Measurements from ENCODE around the gene SLC7A5. TPM values are rescaled to one million over a fixed set of nuclear protein-coding genes. Genes with fewer than 3 reads are reported as not detected.

Gene SLC7A5
- polyA plus RNA-seq, 4 donors, result 3.6 to 82.2 (median 8.6) TPM

DNA sequence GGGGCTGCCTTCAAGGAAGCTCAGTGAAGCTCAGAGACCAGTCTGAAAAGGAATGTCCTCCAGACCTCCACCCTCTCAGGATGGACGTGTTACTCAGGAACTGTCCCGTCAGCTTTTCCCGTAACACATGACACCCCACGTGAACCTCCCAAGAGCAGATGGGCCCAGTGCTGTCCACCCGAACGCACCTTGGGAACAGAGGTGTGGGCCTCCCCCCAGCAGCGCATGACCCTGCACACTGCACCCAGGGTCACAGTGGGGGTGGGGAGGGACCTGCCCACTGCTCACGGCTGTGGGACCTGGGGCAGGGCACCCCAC lies 21.9 kb downstream of the SLC7A5 start:
- WGBS, 3 donors, result 55 to 82% (median 75%) methylated on average over 8 of the region's 8 CpGs
- H3K4me3 ChIP-seq (ENCODE audit: low read depth in 1 of 3, low read length in 3 of 3), result no peak overlapping the region

DNA sequence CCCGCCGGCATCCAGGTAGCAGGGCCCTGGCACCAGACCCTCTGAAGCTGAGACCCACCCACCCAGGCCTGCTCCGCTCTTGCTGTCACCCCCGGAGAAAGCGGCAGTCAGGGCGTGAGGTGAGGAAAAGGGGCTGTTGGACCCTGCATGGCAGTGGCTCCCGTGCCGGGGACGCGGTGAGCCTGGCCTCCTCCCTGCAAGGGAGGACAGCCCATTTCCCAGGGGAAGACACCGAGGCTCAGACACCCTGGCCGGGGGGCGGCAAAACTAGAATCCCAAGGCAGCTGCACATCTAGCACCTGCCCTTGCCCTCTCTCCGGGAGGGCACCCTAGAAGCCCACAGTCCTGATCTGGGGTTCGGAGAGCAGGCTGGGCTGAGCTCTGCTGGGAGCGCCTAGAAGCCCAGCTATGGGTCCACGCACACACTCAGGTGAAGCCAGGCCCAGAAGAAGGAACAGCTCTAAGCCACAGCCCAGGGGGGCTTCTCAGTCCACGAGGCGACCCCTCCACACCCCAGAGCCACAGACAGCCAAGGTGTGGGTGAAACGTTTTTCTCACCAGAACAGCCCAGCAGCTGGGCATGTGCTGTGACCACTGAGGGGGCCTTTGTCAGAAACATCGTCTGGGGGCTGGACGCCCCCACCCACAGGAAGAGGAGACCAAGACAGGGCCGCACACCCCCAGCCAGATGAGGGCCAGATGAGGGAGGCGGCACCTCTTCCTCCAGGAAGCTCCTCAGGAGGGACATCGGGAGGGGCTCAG lies 22.4 kb downstream of the SLC7A5 start:
- Histone ChIP-seq H3K36me3 (ENCODE audit: control insufficient read depth in 3 of 3, insufficient read depth in 2 of 3, low read depth in 1 of 3, low read length in 3 of 3) (peaks cover 0 to 85% (median 4%) of the 10 kb centered on the region in 3 donors), H3K27ac (ENCODE audit: low read depth in 1 of 3, low read length in 2 of 3) (peak overlapping the region in 1 of 3 donors; percentile 73), H3K4me3 (ENCODE audit: low read depth in 1 of 3, low read length in 3 of 3) (no peak overlapping the region), H3K9me3 (ENCODE audit: control insufficient read depth in 2 of 2, insufficient read depth in 1 of 2, low read depth in 1 of 2, low read length in 1 of 2) (no peaks in the 10 kb centered on the region), H3K27me3 (ENCODE audit: control insufficient read depth in 3 of 3, insufficient read depth in 3 of 3, low read length in 3 of 3) (no peaks in the 10 kb centered on the region), H3K4me1 (ENCODE audit: control insufficient read depth in 3 of 3, insufficient read depth in 2 of 3, low read depth in 1 of 3, low read length in 2 of 3) (peaks cover 2 to 80% (median 3%) of the 10 kb centered on the region in 3 donors)
- DNase-seq (no peak), FAIRE-seq (no peak)
- WGBS, 3 donors, result 80 to 87% (median 83%) methylated on average over 22 to 25 of the region's 25 CpGs

More for the DNA sequence above, 21.9 kb downstream of the SLC7A5 start:
- DNase-seq, result peak in 1 of 2 donors; percentile 47
- Histone ChIP-seq H3K36me3 (ENCODE audit: control insufficient read depth in 3 of 3, insufficient read depth in 2 of 3, low read depth in 1 of 3, low read length in 3 of 3) (peaks cover 0 to 85% (median 4%) of the 10 kb centered on the region in 3 donors), H3K27ac (ENCODE audit: low read depth in 1 of 3, low read length in 2 of 3) (peak overlapping the region in 2 of 3 donors; percentile 73 to 74), H3K27me3 (ENCODE audit: control insufficient read depth in 3 of 3, insufficient read depth in 3 of 3, low read length in 3 of 3) (no peaks in the 10 kb centered on the region), H3K9me3 (ENCODE audit: control insufficient read depth in 2 of 2, insufficient read depth in 1 of 2, low read depth in 1 of 2, low read length in 1 of 2) (no peaks in the 10 kb centered on the region), H3K4me1 (ENCODE audit: control insufficient read depth in 3 of 3, insufficient read depth in 2 of 3, low read depth in 1 of 3, low read length in 2 of 3) (peaks cover 2 to 80% (median 3%) of the 10 kb centered on the region in 3 donors)
- FAIRE-seq, result no peak

DNA sequence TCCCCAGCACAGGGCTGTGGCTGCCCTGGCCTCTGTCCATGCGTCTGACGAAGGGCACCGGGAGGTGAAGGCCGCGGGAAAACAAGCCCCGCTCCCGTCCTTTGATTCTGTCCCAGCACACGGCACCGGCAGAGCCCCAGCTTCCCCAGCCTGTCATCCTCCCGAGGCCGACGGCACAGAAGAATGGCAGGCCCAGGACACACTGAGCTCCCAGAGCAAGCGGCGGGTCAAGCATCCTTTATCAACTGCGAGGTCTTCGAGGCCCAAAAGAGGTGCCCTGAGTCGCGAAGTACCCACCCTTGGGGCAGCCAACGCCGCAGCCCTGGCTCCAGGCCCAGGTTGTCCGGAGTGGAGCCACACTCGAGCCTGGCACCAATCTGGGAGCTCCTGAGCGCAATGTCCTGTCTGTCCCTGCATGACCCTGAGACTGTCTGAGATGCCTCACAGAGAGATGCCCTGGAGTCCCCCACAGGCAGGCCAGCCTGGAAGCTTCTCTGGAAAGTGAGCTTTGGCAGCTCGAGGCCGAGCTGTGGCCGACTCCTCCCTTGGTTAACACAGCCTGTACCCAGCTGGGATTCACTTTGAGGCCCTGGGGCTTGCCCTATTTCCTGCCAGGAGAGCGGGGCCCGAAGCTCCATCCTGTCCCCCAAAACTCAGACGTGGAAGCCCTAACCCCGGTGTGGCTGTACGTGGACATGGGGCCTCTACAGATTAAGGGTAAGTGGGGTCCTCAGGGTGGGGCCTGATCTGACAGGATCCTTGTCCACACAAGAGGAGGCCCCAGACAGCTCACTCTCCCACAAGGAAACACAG lies 23.3 kb downstream of the SLC7A5 start:
- no peaks in the 10 kb centered on the region for H3K27me3 ChIP-seq (ENCODE audit: control insufficient read depth in 3 of 3, insufficient read depth in 3 of 3, low read length in 3 of 3)
- no peak overlapping the region for H3K4me3 ChIP-seq (ENCODE audit: low read depth in 1 of 3, low read length in 3 of 3)
- H3K9me3 ChIP-seq (ENCODE audit: control insufficient read depth in 2 of 2, insufficient read depth in 1 of 2, low read depth in 1 of 2, low read length in 1 of 2), result no peaks in the 10 kb centered on the region
- DNase-seq (no peak), FAIRE-seq (no peak)
- peaks cover 0 to 85% (median 2%) of the 10 kb centered on the region in 3 donors for H3K36me3 ChIP-seq (ENCODE audit: control insufficient read depth in 3 of 3, insufficient read depth in 2 of 3, low read depth in 1 of 3, low read length in 3 of 3)
- no peak overlapping the region for H3K27ac ChIP-seq (ENCODE audit: low read depth in 1 of 3, low read length in 2 of 3)
- WGBS, 3 donors, result 77 to 84% (median 81%) methylated on average over 29 to 31 of the region's 31 CpGs
- H3K4me1 ChIP-seq (ENCODE audit: control insufficient read depth in 3 of 3, insufficient read depth in 2 of 3, low read depth in 1 of 3, low read length in 2 of 3), result peaks cover 2 to 88% (median 3%) of the 10 kb centered on the region in 3 donors

DNA sequence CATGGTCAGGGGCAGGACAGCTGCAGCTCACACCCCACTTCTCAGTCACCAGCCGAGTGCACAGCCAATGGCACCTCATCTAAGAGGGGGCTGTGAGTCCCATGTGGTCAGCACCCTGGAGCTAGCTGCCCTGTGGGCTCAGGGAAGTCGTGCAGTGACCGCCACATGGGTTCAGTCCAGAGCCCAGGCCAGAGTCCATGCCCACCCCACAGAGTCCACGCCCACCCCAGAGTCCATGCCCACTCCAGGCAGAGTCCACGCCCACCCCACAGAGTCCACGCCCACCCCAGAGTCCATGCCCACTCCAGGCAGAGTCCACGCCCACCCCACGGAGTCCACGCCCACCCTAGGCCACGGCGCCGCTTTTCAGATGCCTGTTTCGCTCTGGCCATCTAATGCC lies 24.1 kb downstream of the SLC7A5 start:
- Histone ChIP-seq H3K9me3 (ENCODE audit: control insufficient read depth in 2 of 2, insufficient read depth in 1 of 2, low read depth in 1 of 2, low read length in 1 of 2) (no peaks in the 10 kb centered on the region), H3K27me3 (ENCODE audit: control insufficient read depth in 3 of 3, insufficient read depth in 3 of 3, low read length in 3 of 3) (no peaks in the 10 kb centered on the region), H3K36me3 (ENCODE audit: control insufficient read depth in 3 of 3, insufficient read depth in 2 of 3, low read depth in 1 of 3, low read length in 3 of 3) (peaks cover 0 to 85% (median 0%) of the 10 kb centered on the region in 3 donors), H3K4me1 (ENCODE audit: control insufficient read depth in 3 of 3, insufficient read depth in 2 of 3, low read depth in 1 of 3, low read length in 2 of 3) (peaks cover 0 to 88% (median 7%) of the 10 kb centered on the region in 3 donors), H3K4me3 (ENCODE audit: low read depth in 1 of 3, low read length in 3 of 3) (no peak overlapping the region), H3K27ac (ENCODE audit: low read depth in 1 of 3, low read length in 2 of 3) (no peak overlapping the region)
- FAIRE-seq, result no peak
- no peak for DNase-seq
- 65 to 79% (median 71%) methylated on average over 13 of the region's 13 CpGs for WGBS, 3 donors

DNA sequence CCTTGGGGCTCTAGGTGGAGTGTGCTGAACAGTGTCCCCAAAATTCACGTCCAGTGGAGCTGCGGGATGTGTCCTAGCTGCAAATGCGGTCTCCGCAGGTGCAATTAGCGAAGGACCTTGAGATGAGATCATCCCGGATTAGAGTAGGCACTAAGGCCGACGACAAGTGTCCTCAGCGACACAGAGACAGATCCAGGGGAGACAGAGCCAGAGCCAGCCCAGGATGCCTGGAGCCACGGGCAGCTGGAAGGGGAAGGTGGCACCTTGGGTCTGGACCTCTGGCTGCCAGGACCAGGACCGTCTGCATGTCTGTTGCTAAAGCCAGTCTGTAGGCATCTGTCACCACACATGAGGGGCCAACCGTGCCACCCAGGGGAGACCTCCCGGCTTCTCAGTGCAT lies 24.5 kb downstream of the SLC7A5 start:
- peaks cover 0 to 89% (median 7%) of the 10 kb centered on the region in 3 donors for H3K4me1 ChIP-seq (ENCODE audit: control insufficient read depth in 3 of 3, insufficient read depth in 2 of 3, low read depth in 1 of 3, low read length in 2 of 3)
- H3K4me3 ChIP-seq (ENCODE audit: low read depth in 1 of 3, low read length in 3 of 3), result no peak overlapping the region
- no peak for FAIRE-seq
- peak overlapping the region in 1 of 3 donors; percentile 74 for H3K27ac ChIP-seq (ENCODE audit: low read depth in 1 of 3, low read length in 2 of 3)
- DNase-seq, result no peak
- H3K36me3 ChIP-seq (ENCODE audit: control insufficient read depth in 3 of 3, insufficient read depth in 2 of 3, low read depth in 1 of 3, low read length in 3 of 3), result peaks cover 0 to 85% (median 3%) of the 10 kb centered on the region in 3 donors
- no peaks in the 10 kb centered on the region for H3K27me3 ChIP-seq (ENCODE audit: control insufficient read depth in 3 of 3, insufficient read depth in 3 of 3, low read length in 3 of 3)
- 72 to 83% (median 72%) methylated on average over 12 to 13 of the region's 13 CpGs for WGBS, 3 donors
- H3K9me3 ChIP-seq (ENCODE audit: control insufficient read depth in 2 of 2, insufficient read depth in 1 of 2, low read depth in 1 of 2, low read length in 1 of 2), result no peaks in the 10 kb centered on the region

DNA sequence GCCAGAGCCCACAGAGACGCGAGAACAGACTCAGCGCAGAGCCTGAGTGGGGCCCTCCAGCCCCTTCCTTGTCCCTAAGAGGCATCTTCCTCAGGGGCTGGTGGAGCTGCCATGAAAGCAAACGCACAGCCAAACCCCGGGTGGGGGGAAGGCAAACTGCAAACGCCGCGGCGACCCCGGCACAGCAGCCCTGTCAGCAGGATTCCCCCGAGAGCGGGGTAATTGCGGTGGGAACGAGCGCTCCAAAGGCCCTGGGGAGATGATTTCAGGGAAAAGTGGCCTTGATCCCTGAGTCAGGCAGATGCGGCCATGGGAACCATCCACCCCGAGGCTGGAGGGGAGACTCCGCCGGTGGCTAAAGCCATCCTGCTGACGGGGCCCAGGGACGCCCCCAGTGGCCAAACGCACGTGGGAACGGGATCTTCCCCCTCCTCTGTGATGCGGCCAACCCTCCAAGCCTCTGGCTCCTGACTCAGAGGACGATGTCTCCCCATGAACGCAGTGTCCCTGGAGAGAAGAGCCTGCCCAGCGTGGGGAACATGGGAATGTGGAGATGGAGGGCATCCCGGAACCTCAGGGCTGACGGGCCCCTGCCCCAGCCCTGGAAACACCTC lies 25.1 kb downstream of the SLC7A5 start:
- no peak for DNase-seq
- 67 to 85% (median 84%) methylated on average over 28 to 30 of the region's 30 CpGs for WGBS, 3 donors
- H3K27ac ChIP-seq (ENCODE audit: low read depth in 1 of 3, low read length in 2 of 3), result peak overlapping the region in 1 of 3 donors; percentile 74

DNA sequence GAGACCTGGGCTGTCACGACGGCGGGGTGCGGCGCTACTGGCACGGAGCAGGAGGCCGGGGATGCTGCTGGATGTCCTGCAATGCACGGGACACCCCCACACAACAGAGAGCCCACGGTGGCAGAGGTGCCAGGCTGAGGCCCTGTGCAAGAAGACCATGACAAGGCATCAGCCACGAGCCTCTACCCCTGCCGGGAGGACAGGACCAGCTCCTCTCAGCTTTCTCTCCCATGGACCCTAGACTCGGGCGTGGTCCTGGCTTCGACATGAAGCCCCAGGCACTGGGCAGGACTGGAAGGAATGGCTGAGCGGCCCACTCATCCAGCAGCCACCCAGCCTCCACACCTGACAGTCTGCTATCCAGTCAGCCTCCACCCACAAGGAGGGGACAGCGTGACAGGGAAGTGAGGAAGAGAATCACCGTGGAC lies 25.6 kb downstream of the SLC7A5 start:
- H3K4me1 ChIP-seq (ENCODE audit: control insufficient read depth in 3 of 3, insufficient read depth in 2 of 3, low read depth in 1 of 3, low read length in 2 of 3), result peaks cover 0 to 89% (median 5%) of the 10 kb centered on the region in 3 donors

More for the DNA sequence above, 25.1 kb downstream of the SLC7A5 start:
- Histone ChIP-seq H3K36me3 (ENCODE audit: control insufficient read depth in 3 of 3, insufficient read depth in 2 of 3, low read depth in 1 of 3, low read length in 3 of 3) (peaks cover 0 to 85% (median 4%) of the 10 kb centered on the region in 3 donors), H3K9me3 (ENCODE audit: control insufficient read depth in 2 of 2, insufficient read depth in 1 of 2, low read depth in 1 of 2, low read length in 1 of 2) (no peaks in the 10 kb centered on the region), H3K4me1 (ENCODE audit: control insufficient read depth in 3 of 3, insufficient read depth in 2 of 3, low read depth in 1 of 3, low read length in 2 of 3) (peaks cover 0 to 89% (median 5%) of the 10 kb centered on the region in 3 donors), H3K4me3 (ENCODE audit: low read depth in 1 of 3, low read length in 3 of 3) (no peak overlapping the region), H3K27me3 (ENCODE audit: control insufficient read depth in 3 of 3, insufficient read depth in 3 of 3, low read length in 3 of 3) (no peaks in the 10 kb centered on the region)
- FAIRE-seq, result no peak

More for the DNA sequence above, 25.6 kb downstream of the SLC7A5 start:
- 60 to 70% (median 69%) methylated on average over 17 of the region's 17 CpGs for WGBS, 3 donors
- FAIRE-seq (no peak), DNase-seq (peak; percentile 52 to 57)
- H3K27ac ChIP-seq (ENCODE audit: low read depth in 1 of 3, low read length in 2 of 3), result peak overlapping the region in 1 of 3 donors; percentile 74
- H3K27me3 ChIP-seq (ENCODE audit: control insufficient read depth in 3 of 3, insufficient read depth in 3 of 3, low read length in 3 of 3), result no peaks in the 10 kb centered on the region
- H3K4me3 ChIP-seq (ENCODE audit: low read depth in 1 of 3, low read length in 3 of 3), result peak overlapping the region in 1 of 3 donors; percentile 4
- peaks cover 0 to 85% (median 4%) of the 10 kb centered on the region in 3 donors for H3K36me3 ChIP-seq (ENCODE audit: control insufficient read depth in 3 of 3, insufficient read depth in 2 of 3, low read depth in 1 of 3, low read length in 3 of 3)
- no peaks in the 10 kb centered on the region for H3K9me3 ChIP-seq (ENCODE audit: control insufficient read depth in 2 of 2, insufficient read depth in 1 of 2, low read depth in 1 of 2, low read length in 1 of 2)
